Thyroid gland (tissue), 4 donors: ENCODE measurements around the gene TBC1D1. TPM values are rescaled to one million over a fixed set of nuclear protein-coding genes. Genes with fewer than 3 reads are reported as not detected.
"Not testable (repeated sequence)": the region's sequence is repeated elsewhere in the genome, so short reads cannot be mapped to it uniquely, and the experiment has no call there.

Source experiments
- DNase-seq, 2 donors: peaks; one replicate each; pipeline ENCODE4 v3.0.0-alpha.2; 2019
- H3K27ac ChIP-seq, 3 donors: fragments of 200-600 bp; sonication (generic); 1 replicate in 2 of 3; 2 replicates in 1 of 3; pipeline ENCODE4 v1.5.1; 2016 to 2019; ENCODE audit warnings: mild to moderate bottlenecking in 1 of 3, moderate library complexity in 1 of 3
- H3K27me3 ChIP-seq: fragments of 200-600 bp; sonication (generic); one replicate; pipeline ENCODE4 v1.5.1; 2019
- H3K36me3 ChIP-seq, 2 donors: fragments of 200-600 bp; sonication (generic); one replicate each; pipeline ENCODE4 v1.5.1; 2016 to 2019
- H3K4me1 ChIP-seq, 2 donors: fragments of 200-600 bp; sonication (generic); one replicate each; pipeline ENCODE4 v1.5.1; 2017 to 2019
- H3K4me3 ChIP-seq, 3 donors: fragments of 200-600 bp; sonication (generic); replicated peaks in 1 of 3; 1 replicate in 2 of 3; 2 replicates in 1 of 3; pipeline ENCODE4 v1.5.1; 2016; ENCODE audit warnings: mild to moderate bottlenecking in 1 of 3
- H3K9me3 ChIP-seq: fragments of 200-600 bp; sonication (generic); one replicate; pipeline ENCODE4 v1.5.1; 2017
- POLR2A ChIP-seq, 2 donors: fragments of 450-650 bp; IDR thresholded peaks; one replicate each; pipeline ENCODE4 v1.6.1; 2017; ENCODE audit warnings: antibody characterized with exemption in 2 of 2, mild to moderate bottlenecking in 2 of 2, moderate library complexity in 1 of 2
- WGBS, 2 donors: methylation state at CpG; one replicate each; pipeline ENCODE4 v1.1.5; 2017; 5-methylcytosine and 5-hydroxymethylcytosine counted together
- intact Hi-C: fragments of 100-400 bp; cut with DNase I; formaldehyde crosslinking; loops from one replicate; pipeline ENCODE4 v1.15.1; 2023
- total RNA-seq, 4 donors: library from RNA; depleted of rRNA; stranded (reverse); fragments of >200 nt; gene quantifications; one replicate each; pipeline ENCODE4 v1.2.3, GENCODE V29; 2016
- TF ChIP-seq, protein P1 (sequence below), 6 experiments: fragments of 200-600 bp in 3 of 6; fragments of 450-650 bp in 3 of 6; sonication (generic) in 3 of 6; IDR thresholded peaks; one replicate each; pipeline ENCODE4 v1.5.1; 2016 to 2019; ENCODE audit warnings: antibody characterized with exemption in 6 of 6, mild to moderate bottlenecking in 2 of 6, inconsistent platforms in 1 of 6, moderate library complexity in 1 of 6

Gene TBC1D1
- total RNA-seq, 4 donors from 2014 or later = 192 to 284 (median 230) TPM

DNA sequence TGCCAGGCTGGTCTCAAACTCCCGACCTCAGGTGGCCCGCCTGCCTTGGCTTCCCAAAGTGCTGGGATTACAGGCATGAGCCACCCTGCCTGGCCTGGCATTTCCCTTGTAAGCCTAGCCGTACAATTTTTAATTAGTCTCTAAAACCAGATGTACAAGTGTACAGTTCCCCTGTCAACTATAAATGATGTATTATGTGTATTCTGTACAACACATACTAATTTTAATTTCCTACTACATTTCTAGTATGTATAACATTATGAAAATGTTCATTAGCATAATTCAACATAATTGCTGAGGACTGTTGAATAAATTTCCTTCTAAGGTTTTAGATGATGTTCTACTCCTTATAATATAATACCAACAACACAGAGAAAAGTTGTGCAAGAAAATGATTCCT, 27.8 kb downstream of the TBC1D1 start:
- H3K27ac ChIP-seq = no peak overlapping the region
- intact Hi-C loops = no loop called here

DNA sequence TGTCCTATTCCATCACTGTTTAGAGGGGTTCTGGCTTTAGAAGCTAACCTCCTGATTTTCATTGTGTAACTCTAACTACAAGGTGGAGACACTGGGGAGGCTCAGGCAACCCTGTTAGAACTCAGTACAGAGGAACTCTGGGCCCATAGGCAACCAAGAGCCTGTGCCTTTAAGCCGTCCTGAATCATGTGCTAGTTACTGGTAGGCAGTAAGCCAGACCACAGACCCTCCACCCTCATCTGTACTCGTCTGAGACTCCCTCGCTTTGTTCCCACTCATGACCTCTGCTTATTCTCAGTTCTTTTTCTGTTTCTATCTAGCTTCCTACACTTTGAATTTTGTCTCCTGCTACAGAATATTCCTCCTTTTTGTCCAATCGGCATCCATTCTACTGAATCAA, 31.4 kb downstream of the TBC1D1 start:
- no peak for DNase-seq
- intact Hi-C loops = no loop called here
- Histone ChIP-seq H3K4me3 (no peak overlapping the region), H3K9me3 (no peaks in the 10 kb centered on the region), H3K36me3 (no peaks in the 10 kb centered on the region), H3K27ac (no peak overlapping the region), H3K27me3 (no peaks in the 10 kb centered on the region), H3K4me1 (no peaks in the 10 kb centered on the region)
- TF ChIP-seq, protein P1, sequence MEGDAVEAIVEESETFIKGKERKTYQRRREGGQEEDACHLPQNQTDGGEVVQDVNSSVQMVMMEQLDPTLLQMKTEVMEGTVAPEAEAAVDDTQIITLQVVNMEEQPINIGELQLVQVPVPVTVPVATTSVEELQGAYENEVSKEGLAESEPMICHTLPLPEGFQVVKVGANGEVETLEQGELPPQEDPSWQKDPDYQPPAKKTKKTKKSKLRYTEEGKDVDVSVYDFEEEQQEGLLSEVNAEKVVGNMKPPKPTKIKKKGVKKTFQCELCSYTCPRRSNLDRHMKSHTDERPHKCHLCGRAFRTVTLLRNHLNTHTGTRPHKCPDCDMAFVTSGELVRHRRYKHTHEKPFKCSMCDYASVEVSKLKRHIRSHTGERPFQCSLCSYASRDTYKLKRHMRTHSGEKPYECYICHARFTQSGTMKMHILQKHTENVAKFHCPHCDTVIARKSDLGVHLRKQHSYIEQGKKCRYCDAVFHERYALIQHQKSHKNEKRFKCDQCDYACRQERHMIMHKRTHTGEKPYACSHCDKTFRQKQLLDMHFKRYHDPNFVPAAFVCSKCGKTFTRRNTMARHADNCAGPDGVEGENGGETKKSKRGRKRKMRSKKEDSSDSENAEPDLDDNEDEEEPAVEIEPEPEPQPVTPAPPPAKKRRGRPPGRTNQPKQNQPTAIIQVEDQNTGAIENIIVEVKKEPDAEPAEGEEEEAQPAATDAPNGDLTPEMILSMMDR (IDR thresholded peaks at IDR 0.05) = no peak
- no peak for TF ChIP-seq POLR2A (IDR thresholded peaks at IDR 0.05)
- 75 to 82% methylated on average over 4 of the region's 4 CpGs for WGBS, 2 donors

More for the DNA sequence above, 27.8 kb downstream of the TBC1D1 start:
- no peak overlapping the region for H3K4me3 ChIP-seq
- 93 to 96% methylated on average over 3 of the region's 3 CpGs for WGBS, 2 donors
- TF ChIP-seq, protein P1 (IDR thresholded peaks at IDR 0.05) = no peak
- TF ChIP-seq POLR2A (IDR thresholded peaks at IDR 0.05) = no peak
- DNase-seq = no peak
- no peaks in the 10 kb centered on the region for H3K27me3 ChIP-seq
- no peaks in the 10 kb centered on the region for H3K9me3 ChIP-seq
- H3K4me1 ChIP-seq = no peaks in the 10 kb centered on the region
- H3K36me3 ChIP-seq = no peaks in the 10 kb centered on the region

DNA sequence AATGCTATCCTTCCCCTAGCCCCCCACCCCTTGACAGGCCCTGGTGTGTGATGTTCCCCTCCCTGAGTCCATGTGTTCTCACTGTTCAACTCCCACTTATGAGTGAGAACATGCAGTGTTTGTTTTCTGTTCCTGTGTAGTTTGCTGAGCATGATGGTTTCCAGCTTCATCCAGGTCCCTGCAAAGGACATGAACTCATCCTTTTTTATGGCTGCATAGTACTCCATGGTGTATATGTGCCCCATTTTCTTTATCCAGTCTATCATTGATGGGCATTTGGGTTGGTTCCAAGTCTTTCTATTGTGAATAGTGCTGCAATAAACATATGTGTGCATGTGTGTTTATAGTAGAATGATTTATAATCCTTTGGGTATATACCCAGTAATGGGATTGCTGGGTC, 32.2 kb downstream of the TBC1D1 start:
- H3K4me3 ChIP-seq, H3K9me3 ChIP-seq, H3K36me3 ChIP-seq, H3K27me3 ChIP-seq, DNase-seq, H3K4me1 ChIP-seq, H3K27ac ChIP-seq, intact Hi-C loops: not testable (repeated sequence)

DNA sequence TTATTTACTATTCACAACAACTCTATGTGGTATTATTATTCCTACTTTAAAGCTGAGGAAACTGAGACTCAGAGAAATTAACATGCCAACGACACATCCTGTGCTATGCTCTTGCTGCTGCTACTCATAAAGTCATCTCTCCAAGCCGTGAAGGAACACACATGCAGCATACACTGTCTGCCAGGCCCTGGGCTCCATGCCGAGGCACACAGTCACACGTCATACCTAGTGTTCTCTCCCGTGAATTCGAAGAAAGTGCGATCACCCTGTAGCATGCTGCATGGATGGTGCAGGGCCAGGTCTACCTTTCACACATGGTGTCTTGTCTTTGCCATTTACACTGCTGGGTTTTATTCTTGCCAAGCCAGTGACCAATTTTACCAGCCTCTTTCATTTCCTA, 34.1 kb downstream of the TBC1D1 start:
- TF ChIP-seq, protein P1 (IDR thresholded peaks at IDR 0.05) = no peak
- no peak for TF ChIP-seq POLR2A (IDR thresholded peaks at IDR 0.05)
- no peak for DNase-seq
- H3K9me3 ChIP-seq = no peaks in the 10 kb centered on the region
- intact Hi-C loops = no loop called here
- H3K4me1 ChIP-seq = no peaks in the 10 kb centered on the region
- no peaks in the 10 kb centered on the region for H3K36me3 ChIP-seq
- no peaks in the 10 kb centered on the region for H3K27me3 ChIP-seq
- WGBS, 2 donors = 85 to 95% methylated on average over 7 of the region's 7 CpGs
- no peak overlapping the region for H3K4me3 ChIP-seq
- no peak overlapping the region for H3K27ac ChIP-seq

DNA sequence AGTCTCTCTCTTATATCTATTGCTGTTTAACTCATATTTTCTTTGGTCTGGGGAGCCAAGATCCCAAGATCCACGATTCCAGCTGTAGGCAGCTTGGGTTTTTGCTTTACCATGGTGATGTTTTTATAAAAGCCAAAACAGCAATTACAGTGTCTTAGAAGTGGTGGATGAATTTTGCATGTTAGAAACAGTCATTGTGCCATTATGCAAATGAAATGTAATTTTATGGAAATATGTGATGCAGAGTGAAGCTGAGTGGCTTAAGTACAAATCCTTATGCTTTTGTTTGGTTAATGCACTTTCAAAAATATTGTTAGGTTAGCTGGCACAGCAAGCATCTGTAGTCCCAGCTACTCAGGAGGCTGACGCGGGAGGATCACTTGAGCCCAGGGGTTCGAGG, 36.5 kb downstream of the TBC1D1 start:
- Histone ChIP-seq H3K36me3 (no peaks in the 10 kb centered on the region), H3K4me1 (no peaks in the 10 kb centered on the region), H3K4me3 (no peak overlapping the region), H3K9me3 (no peaks in the 10 kb centered on the region), H3K27ac (no peak overlapping the region), H3K27me3 (no peaks in the 10 kb centered on the region)
- DNase-seq = no peak
- TF ChIP-seq, protein P1 (IDR thresholded peaks at IDR 0.05) = no peak
- no peak for TF ChIP-seq POLR2A (IDR thresholded peaks at IDR 0.05)
- intact Hi-C loops = no loop called here
- WGBS, 2 donors = 81 to 86% methylated on average over 4 of the region's 4 CpGs
